Type B pancreatic cell (in vitro differentiated cells): ENCODE data around the gene TCF4. TPM values are rescaled to one million over a fixed set of nuclear protein-coding genes. Genes with fewer than 3 reads are reported as not detected.
A peak's percentile ranks its signal among the peaks of the same experiment; 100 is the strongest.

ENCODE experiments used
- DNase-seq: peaks from one replicate; pipeline ENCODE4 v3.0.0; 2021; ENCODE audit warnings: mixed read lengths; ENCODE audit not compliant: unreplicated experiment; ENCODE audit errors: extremely low spot score
- H3K27ac Mint-ChIP-seq: 2 replicates; pipeline ENCODE4 v1.8.0; 2021; ENCODE audit warnings: mild to moderate bottlenecking, mixed read lengths
- H3K27me3 Mint-ChIP-seq: 2 replicates; pipeline ENCODE4 v1.8.0; 2021; ENCODE audit warnings: mixed read lengths
- H3K36me3 Mint-ChIP-seq: 2 replicates; pipeline ENCODE4 v1.8.0; 2021; ENCODE audit warnings: mixed read lengths
- H3K4me1 Mint-ChIP-seq: one replicate; pipeline ENCODE4 v1.8.0; 2021; ENCODE audit warnings: mixed read lengths; ENCODE audit not compliant: unreplicated experiment
- H3K4me3 Mint-ChIP-seq: 2 replicates; pipeline ENCODE4 v1.8.0; 2021; ENCODE audit warnings: mild to moderate bottlenecking, mixed read lengths
- H3K9me3 Mint-ChIP-seq: 2 replicates; pipeline ENCODE4 v1.8.0; 2021; ENCODE audit warnings: mixed read lengths
- CTCF ChIP-seq: fragments of 200-600 bp; sonication (generic); conservative IDR thresholded peaks from 2 replicates; pipeline ENCODE4 v1.5.0; 2021; ENCODE audit warnings: antibody characterized with exemption, mild to moderate bottlenecking
- total RNA-seq: library from RNA; stranded (reverse); gene quantifications from 2 replicates; pipeline ENCODE4 v1.2.1, GENCODE V29; 2021; ENCODE audit warnings: low replicate concordance

TCF4 gene
- total RNA-seq, 1 donor from 2014 or later, result 189 TPM

- peaks cover 6% of the 10 kb centered on the region for H3K36me3 Mint-ChIP-seq
- no peaks in the 10 kb centered on the region for H3K27me3 Mint-ChIP-seq
- no peak for TF ChIP-seq CTCF
- no peak for DNase-seq
- H3K9me3 Mint-ChIP-seq, result no peaks in the 10 kb centered on the region
- H3K4me1 Mint-ChIP-seq, result peaks cover 20% of the 10 kb centered on the region
- H3K27ac Mint-ChIP-seq, result peak overlapping the region; percentile 87
- H3K4me3 Mint-ChIP-seq, result peak overlapping the region; percentile 93
These were observed 428 bp downstream of the TCF4 start for GRCh38 chr18:55587418-55588110.

- Mint-ChIP-seq H3K4me1 (peaks cover 34% of the 10 kb centered on the region), H3K27me3 (no peaks in the 10 kb centered on the region), H3K36me3 (peaks cover 11% of the 10 kb centered on the region), H3K4me3 (peak overlapping the region; percentile 92), H3K9me3 (no peaks in the 10 kb centered on the region), H3K27ac (peak overlapping the region; percentile 67)
- no peak for TF ChIP-seq CTCF
- DNase-seq, result no peak
These were observed 2.0 kb downstream of the TCF4 start for GRCh38 chr18:55585920-55586561.

GRCh38 chr18:55585065-55585919 is 2.7 kb downstream of the TCF4 start:
- Mint-ChIP-seq H3K9me3 (no peaks in the 10 kb centered on the region), H3K4me1 (peaks cover 39% of the 10 kb centered on the region), H3K27ac (peak overlapping the region; percentile 67), H3K4me3 (peak overlapping the region; percentile 92), H3K27me3 (no peaks in the 10 kb centered on the region), H3K36me3 (peaks cover 15% of the 10 kb centered on the region)
- no peak for DNase-seq
- no peak for TF ChIP-seq CTCF

- no peaks in the 10 kb centered on the region for H3K9me3 Mint-ChIP-seq
- peak overlapping the region; percentile 79 for H3K4me3 Mint-ChIP-seq
- H3K36me3 Mint-ChIP-seq, result peaks cover 15% of the 10 kb centered on the region
- H3K27me3 Mint-ChIP-seq, result no peaks in the 10 kb centered on the region
- DNase-seq, result no peak
- H3K27ac Mint-ChIP-seq, result no peak overlapping the region
- H3K4me1 Mint-ChIP-seq, result peaks cover 43% of the 10 kb centered on the region
- TF ChIP-seq CTCF, result no peak
These were observed 3.8 kb downstream of the TCF4 start for GRCh38 chr18:55584201-55584600.

DNA sequence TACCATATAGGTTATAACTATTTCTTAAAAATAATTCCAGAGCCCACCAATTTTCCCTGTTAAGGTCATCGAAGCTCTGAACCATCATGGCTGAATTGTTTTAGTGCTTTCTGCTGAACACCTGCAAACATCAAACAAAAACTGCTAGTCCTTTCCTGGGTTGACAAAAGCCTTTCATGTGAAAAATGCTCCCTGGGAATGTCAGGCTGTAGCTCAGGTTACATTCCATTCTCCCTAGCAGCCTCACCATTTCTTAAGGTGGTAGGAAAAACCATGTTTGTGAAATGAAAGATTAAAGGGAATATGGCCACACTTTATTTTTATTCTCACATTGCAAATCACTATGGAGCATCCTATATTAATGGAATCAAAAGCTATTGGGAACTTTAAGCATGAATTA is 5.7 kb downstream of the TCF4 start:
- Mint-ChIP-seq H3K9me3 (no peaks in the 10 kb centered on the region), H3K4me1 (peaks cover 49% of the 10 kb centered on the region), H3K4me3 (peak overlapping the region; percentile 76), H3K36me3 (peaks cover 15% of the 10 kb centered on the region), H3K27me3 (no peaks in the 10 kb centered on the region), H3K27ac (no peak overlapping the region)
- DNase-seq, result no peak
- TF ChIP-seq CTCF, result no peak
